ENCODE data around the gene PRKRIP1. TPM values are rescaled to one million over a fixed set of nuclear protein-coding genes. Genes with fewer than 3 reads are reported as not detected.

The PRKRIP1 gene
- total and polyA plus RNA-seq, 2 donors from 2014 or later = 20.8 to 25.9 TPM

DNA sequence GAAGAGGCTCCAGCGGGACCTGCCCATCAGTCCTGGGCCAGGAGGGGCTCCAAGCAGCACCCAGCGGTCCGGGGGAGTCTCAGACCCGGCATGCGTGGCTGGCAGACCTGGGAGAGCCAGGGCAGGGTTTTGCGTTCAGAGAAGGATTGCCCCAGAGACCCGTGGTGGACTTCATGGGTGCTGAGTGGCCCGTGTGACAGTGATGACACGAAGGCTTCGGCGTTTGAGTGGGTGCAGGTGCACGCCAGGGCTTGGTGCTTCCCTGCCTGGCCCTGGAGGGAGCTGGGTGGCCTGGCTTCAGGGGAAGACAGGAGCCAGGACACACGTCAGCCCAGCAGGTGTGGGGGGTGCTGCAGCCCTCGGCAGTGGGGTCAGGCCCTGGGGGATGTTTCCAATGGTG lies 51.1 kb downstream of the PRKRIP1 start:
- TF ChIP-seq, protein P1, sequence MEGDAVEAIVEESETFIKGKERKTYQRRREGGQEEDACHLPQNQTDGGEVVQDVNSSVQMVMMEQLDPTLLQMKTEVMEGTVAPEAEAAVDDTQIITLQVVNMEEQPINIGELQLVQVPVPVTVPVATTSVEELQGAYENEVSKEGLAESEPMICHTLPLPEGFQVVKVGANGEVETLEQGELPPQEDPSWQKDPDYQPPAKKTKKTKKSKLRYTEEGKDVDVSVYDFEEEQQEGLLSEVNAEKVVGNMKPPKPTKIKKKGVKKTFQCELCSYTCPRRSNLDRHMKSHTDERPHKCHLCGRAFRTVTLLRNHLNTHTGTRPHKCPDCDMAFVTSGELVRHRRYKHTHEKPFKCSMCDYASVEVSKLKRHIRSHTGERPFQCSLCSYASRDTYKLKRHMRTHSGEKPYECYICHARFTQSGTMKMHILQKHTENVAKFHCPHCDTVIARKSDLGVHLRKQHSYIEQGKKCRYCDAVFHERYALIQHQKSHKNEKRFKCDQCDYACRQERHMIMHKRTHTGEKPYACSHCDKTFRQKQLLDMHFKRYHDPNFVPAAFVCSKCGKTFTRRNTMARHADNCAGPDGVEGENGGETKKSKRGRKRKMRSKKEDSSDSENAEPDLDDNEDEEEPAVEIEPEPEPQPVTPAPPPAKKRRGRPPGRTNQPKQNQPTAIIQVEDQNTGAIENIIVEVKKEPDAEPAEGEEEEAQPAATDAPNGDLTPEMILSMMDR (IDR thresholded peaks at IDR 0.05; ENCODE audit: borderline replicate concordance, extremely low read depth, insufficient read depth) = no peak
- Histone ChIP-seq H3K4me3 (ENCODE audit: low read length in 3 of 3) (no peak overlapping the region), H3K27ac (ENCODE audit: low read depth in 2 of 2, low read length in 2 of 2) (no peak overlapping the region), H3K4me1 (ENCODE audit: control insufficient read depth in 2 of 3, insufficient read depth in 2 of 3, low read depth in 1 of 3, low read length in 3 of 3) (peaks cover 0 to 2% (median 0%) of the 10 kb centered on the region in 3 donors), H3K36me3 (ENCODE audit: control insufficient read depth in 2 of 3, insufficient read depth in 3 of 3, low read length in 3 of 3) (peaks cover 0 to 11% (median 0%) of the 10 kb centered on the region in 3 donors), H3K9ac (ENCODE audit: low read length in 3 of 3) (no peak overlapping the region), H3K27me3 (ENCODE audit: control insufficient read depth, insufficient read depth, low read length) (no peaks in the 10 kb centered on the region), H3K9me3 (ENCODE audit: control insufficient read depth in 2 of 3, insufficient read depth in 1 of 3, low read length in 3 of 3) (no peaks in the 10 kb centered on the region)
- FAIRE-seq (no peak), DNase-seq (no peak)
- intact Hi-C loops (cut with DNase I) = no loop called here

DNA sequence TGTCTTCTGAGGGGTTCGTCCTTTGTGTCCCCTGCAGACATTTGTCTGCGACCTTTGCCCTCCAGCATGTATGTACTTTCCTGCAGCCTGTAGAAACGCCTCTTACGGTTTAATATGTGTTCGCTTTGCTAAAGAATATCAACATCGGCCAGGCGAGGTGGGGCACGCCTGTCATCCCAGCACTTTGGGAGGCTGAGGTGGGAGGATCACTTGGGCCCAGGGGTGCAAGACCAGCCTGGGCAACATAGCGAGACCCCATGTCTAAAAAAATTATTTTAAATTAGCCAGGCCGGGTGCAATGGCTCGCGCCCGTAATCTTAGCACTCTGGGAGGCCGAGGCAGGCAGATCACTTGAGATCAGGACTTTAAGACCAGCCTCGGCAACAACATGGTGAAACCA lies 53.0 kb downstream of the PRKRIP1 start:
- Histone ChIP-seq H3K36me3 (ENCODE audit: control insufficient read depth in 2 of 3, insufficient read depth in 3 of 3, low read length in 3 of 3) (peaks cover 0 to 11% (median 0%) of the 10 kb centered on the region in 3 donors), H3K27ac (ENCODE audit: low read depth in 2 of 2, low read length in 2 of 2) (no peak overlapping the region), H3K27me3 (ENCODE audit: control insufficient read depth, insufficient read depth, low read length) (no peaks in the 10 kb centered on the region), H3K4me1 (ENCODE audit: control insufficient read depth in 2 of 3, insufficient read depth in 2 of 3, low read depth in 1 of 3, low read length in 3 of 3) (peaks cover 0 to 2% (median 0%) of the 10 kb centered on the region in 3 donors), H3K9ac (ENCODE audit: low read length in 3 of 3) (no peak overlapping the region), H3K9me3 (ENCODE audit: control insufficient read depth in 2 of 3, insufficient read depth in 1 of 3, low read length in 3 of 3) (no peaks in the 10 kb centered on the region), H3K4me3 (ENCODE audit: low read length in 3 of 3) (no peak overlapping the region)
- intact Hi-C loops (cut with DNase I) = no loop called here
- TF ChIP-seq, protein P1 (IDR thresholded peaks at IDR 0.05; ENCODE audit: borderline replicate concordance, extremely low read depth, insufficient read depth) = no peak
- DNase-seq (no peak), FAIRE-seq (no peak)

DNA sequence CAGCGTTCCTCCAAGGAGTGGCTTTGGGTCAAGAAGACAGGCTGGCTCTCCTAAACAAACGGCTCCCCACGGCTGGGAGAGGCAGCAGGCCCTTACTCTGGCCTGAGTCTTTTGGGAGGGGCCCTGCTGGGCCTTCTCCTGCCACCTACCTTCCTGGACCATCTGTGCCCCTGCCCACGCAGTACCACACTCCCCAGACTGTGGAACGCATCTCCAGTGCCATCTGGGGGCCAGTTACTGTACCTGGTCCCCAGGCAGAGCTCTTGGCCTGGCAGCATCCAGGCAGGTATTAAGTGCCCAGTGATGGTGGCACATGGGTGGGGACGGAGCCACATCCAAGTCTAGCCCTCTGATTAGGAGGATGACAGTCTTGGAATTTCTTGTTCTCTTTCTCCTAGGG lies 54.1 kb downstream of the PRKRIP1 start:
- no peak overlapping the region for H3K9ac ChIP-seq (ENCODE audit: low read length in 3 of 3)
- H3K27ac ChIP-seq (ENCODE audit: low read depth in 2 of 2, low read length in 2 of 2) = no peak overlapping the region
- no peaks in the 10 kb centered on the region for H3K27me3 ChIP-seq (ENCODE audit: control insufficient read depth, insufficient read depth, low read length)
- no peak for FAIRE-seq
- intact Hi-C loops (cut with DNase I) = no loop called here
- H3K36me3 ChIP-seq (ENCODE audit: control insufficient read depth in 2 of 3, insufficient read depth in 3 of 3, low read length in 3 of 3) = peaks cover 0 to 7% (median 0%) of the 10 kb centered on the region in 3 donors
- H3K4me1 ChIP-seq (ENCODE audit: control insufficient read depth in 2 of 3, insufficient read depth in 2 of 3, low read depth in 1 of 3, low read length in 3 of 3) = peaks cover 0 to 2% (median 0%) of the 10 kb centered on the region in 3 donors
- no peaks in the 10 kb centered on the region for H3K9me3 ChIP-seq (ENCODE audit: control insufficient read depth in 2 of 3, insufficient read depth in 1 of 3, low read length in 3 of 3)
- H3K4me3 ChIP-seq (ENCODE audit: low read length in 3 of 3) = no peak overlapping the region
- TF ChIP-seq, protein P1 (IDR thresholded peaks at IDR 0.05; ENCODE audit: borderline replicate concordance, extremely low read depth, insufficient read depth) = peak; percentile 22
- DNase-seq = no peak

Measured in kidney (tissue), 14 donors.